ENCODE measurements around the gene POLR3A. TPM values are rescaled to one million over a fixed set of nuclear protein-coding genes. Genes with fewer than 3 reads are reported as not detected.

POLR3A gene
- total and polyA plus RNA-seq, 2 of the 13 experiments (the other 11 are each of a cell fraction or from before 2014, with no cell fraction given): 13.6 to 19.2 TPM

- H2AFZ ChIP-seq (ENCODE audit: low read length): no peak overlapping the region
- intact Hi-C loops (cut with micrococcal nuclease; ENCODE audit: unreplicated experiment) (no loop called here), in situ Hi-C loops (cut with HindIII; ENCODE audit: extremely low pct_ligation_motif_present, low pct_unique_long_range_greater_than_20kb) (no loop called here)
- H3K4me2 ChIP-seq (ENCODE audit: low read depth, low read length): no peak overlapping the region
- no peak overlapping the region for H3K4me3 ChIP-seq (replicated peaks in 1 of 3; ENCODE audit: insufficient read depth in 1 of 3, low read depth in 2 of 3, low read length in 3 of 3)
- POLR2A ChIA-PET: no interaction called here
- H3K27ac ChIP-seq (ENCODE audit: extremely low read length, insufficient read depth, low read length): no peak overlapping the region
- H3K27me3 ChIP-seq (ENCODE audit: control insufficient read depth in 1 of 2, insufficient read depth in 2 of 2, low read length in 2 of 2): no peaks in the 10 kb centered on the region
- no peaks in the 10 kb centered on the region for H3K36me3 ChIP-seq (replicated peaks in 1 of 2; ENCODE audit: control insufficient read depth in 1 of 2, insufficient read depth in 2 of 2, low read length in 2 of 2)
- TF ChIP-seq THAP9 (CRISPR knock-in tag; IDR thresholded peaks at IDR 0.05; ENCODE audit: borderline replicate concordance) (no peak), MED1 (CRISPR knock-in tag; IDR thresholded peaks at IDR 0.05) (no peak), SMYD3 (CRISPR knock-in tag; IDR thresholded peaks at IDR 0.05) (no peak), FOXK2 (IDR thresholded peaks at IDR 0.05) (no peak), ZNF251 (CRISPR knock-in tag; IDR thresholded peaks at IDR 0.05) (no peak), TOE1 (CRISPR knock-in tag; IDR thresholded peaks at IDR 0.05) (no peak), YEATS2 (CRISPR knock-in tag; IDR thresholded peaks at IDR 0.05; ENCODE audit: borderline replicate concordance) (no peak), RFXAP (CRISPR knock-in tag; IDR thresholded peaks at IDR 0.05; ENCODE audit: borderline replicate concordance) (no peak), ZNF564 (CRISPR knock-in tag; IDR thresholded peaks at IDR 0.05) (no peak), HNRNPL (IDR thresholded peaks at IDR 0.05; ENCODE audit: low read depth, low read length) (no peak), ZNF691 (CRISPR knock-in tag; IDR thresholded peaks at IDR 0.05; ENCODE audit: borderline replicate concordance, low read depth) (no peak), FIP1L1 (IDR thresholded peaks at IDR 0.05; ENCODE audit: borderline replicate concordance, insufficient read depth, low read depth, low read length) (no peak), POGK (CRISPR knock-in tag; conservative IDR thresholded peaks at IDR 0.05) (no peak)
- H3K4me1 ChIP-seq (ENCODE audit: insufficient read depth, low read length): peaks cover 21% of the 10 kb centered on the region
- no peak overlapping the region for H3K9ac ChIP-seq (ENCODE audit: insufficient read depth, low read depth, low read length)
- no peaks in the 10 kb centered on the region for H3K9me3 ChIP-seq (ENCODE audit: low read length)
- BruUV-seq (replicated peaks): no TSS peak
- H3K79me2 ChIP-seq (ENCODE audit: insufficient read depth, low read length): no peaks in the 10 kb centered on the region
- ATAC-seq (no peak), FAIRE-seq (no peak), DNase-seq (ENCODE audit: low spot score) (no peak)
- WGBS (ENCODE audit: low lambda C conversion rate): 80% methylated on average over 6 of the region's 7 CpGs
- CTCF ChIA-PET (ENCODE audit: low intra/inter-chr PET ratio, low total read pairs): no interaction called here
- no peaks in the 10 kb centered on the region for H4K20me1 ChIP-seq (ENCODE audit: insufficient read depth, low read length)
These were observed 24.0 kb upstream of the POLR3A start for GRCh38 chr10:78053211-78053868.
